IPS-18c (cell line): ENCODE data around the gene MCM7.

Experiments
- H3K4me3 ChIP-seq: 2 replicates; pipeline ENCODE4 v1.7.0; 2013; ENCODE audit warnings: low read depth, mild to moderate bottlenecking, low read length, moderate library complexity; ENCODE audit not compliant: insufficient read depth
- H3K9me3 ChIP-seq: one replicate; pipeline ENCODE4 v1.6.1; 2013; ENCODE audit warnings: mild to moderate bottlenecking, low read length, moderate library complexity; ENCODE audit not compliant: control insufficient read depth, insufficient read depth

Gene MCM7

GRCh38 chr7:100087055-100087750, 14.0 kb downstream of the MCM7 start:
- no peaks in the 10 kb centered on the region for H3K9me3 ChIP-seq

GRCh38 chr7:100085515-100085914, 15.7 kb downstream of the MCM7 start:
- H3K4me3 ChIP-seq: no peak overlapping the region
- no peaks in the 10 kb centered on the region for H3K9me3 ChIP-seq

More at GRCh38 chr7:100087055-100087750, 14.0 kb downstream of the MCM7 start:
- no peak overlapping the region for H3K4me3 ChIP-seq

DNA sequence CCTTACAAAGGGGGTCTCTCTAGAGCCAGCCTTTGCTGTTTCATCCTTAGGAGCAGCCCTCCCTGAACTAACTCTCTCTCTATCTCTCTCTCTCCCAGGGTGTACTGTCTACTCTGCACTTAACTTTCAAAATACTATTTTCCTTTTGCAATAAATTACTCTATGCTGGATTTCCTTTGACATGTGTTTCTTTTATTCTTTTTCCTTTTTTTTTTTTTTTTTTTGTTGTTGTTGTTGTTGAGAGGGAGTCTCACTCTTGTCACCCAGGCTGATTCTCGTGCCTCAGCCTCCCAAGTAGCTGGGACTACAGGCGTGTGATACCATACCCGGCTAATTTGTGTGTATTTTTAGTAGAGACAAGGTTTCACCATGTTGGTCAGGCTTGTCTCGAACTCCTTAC, 18.2 kb downstream of the MCM7 start:
- peak overlapping the region; percentile 98; the same call in 1 of the 2 replicates for H3K4me3 ChIP-seq
- no peaks in the 10 kb centered on the region for H3K9me3 ChIP-seq

GRCh38 chr7:100081535-100082102, 19.6 kb downstream of the MCM7 start, which contains the start of gene ZNF3:
TSS of gene ZNF3 (minus strand) at chr7:100081723. CDS start at chr7:100077357, 4,366 bp downstream.
- H3K9me3 ChIP-seq: peaks cover 6% of the 10 kb centered on the region

GRCh38 chr7:100080907-100081534, 20.2 kb downstream of the MCM7 start:
- H3K9me3 ChIP-seq: peaks cover 9% of the 10 kb centered on the region
- H3K4me3 ChIP-seq: peak overlapping the region; percentile 98

More at GRCh38 chr7:100081535-100082102, 19.6 kb downstream of the MCM7 start, which contains the start of gene ZNF3:
- H3K4me3 ChIP-seq: peak within 1 kb of the TSS; percentile 98

DNA sequence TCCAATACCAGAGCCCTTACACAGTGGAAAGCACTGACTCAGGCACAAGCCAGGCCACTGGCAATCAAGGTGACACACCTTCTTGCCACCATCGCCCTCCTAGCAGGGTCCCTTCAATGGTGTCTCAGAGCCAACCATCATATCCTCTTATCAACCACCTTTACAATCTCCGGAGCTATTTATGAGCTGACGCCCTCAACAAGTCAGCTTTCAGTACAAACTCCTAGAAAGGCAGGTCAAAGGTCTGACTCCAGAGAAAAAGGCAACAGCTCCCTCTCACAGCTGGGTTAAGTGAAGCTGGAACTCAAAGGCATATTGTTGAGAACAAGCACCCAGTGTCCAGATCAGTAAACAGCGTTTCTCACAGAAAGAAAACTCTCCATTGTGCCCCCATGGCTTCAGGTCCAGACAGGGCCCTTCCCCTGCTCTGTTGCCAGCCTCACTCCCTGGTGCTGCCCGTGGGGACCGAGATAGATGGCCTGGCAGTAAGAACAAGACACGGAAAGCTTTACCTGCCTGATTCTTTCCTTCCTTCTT, 22.1 kb downstream of the MCM7 start:
- H3K9me3 ChIP-seq: peaks cover 18% of the 10 kb centered on the region
- H3K4me3 ChIP-seq: no peak overlapping the region

- no peak overlapping the region for H3K4me3 ChIP-seq
- H3K9me3 ChIP-seq: peaks cover 32% of the 10 kb centered on the region
Observed at GRCh38 chr7:100077205-100077604, 24.0 kb downstream of the MCM7 start.

GRCh38 chr7:100075418-100075817, 25.8 kb downstream of the MCM7 start:
- Histone ChIP-seq H3K9me3 (peaks cover 49% of the 10 kb centered on the region), H3K4me3 (no peak overlapping the region)

DNA sequence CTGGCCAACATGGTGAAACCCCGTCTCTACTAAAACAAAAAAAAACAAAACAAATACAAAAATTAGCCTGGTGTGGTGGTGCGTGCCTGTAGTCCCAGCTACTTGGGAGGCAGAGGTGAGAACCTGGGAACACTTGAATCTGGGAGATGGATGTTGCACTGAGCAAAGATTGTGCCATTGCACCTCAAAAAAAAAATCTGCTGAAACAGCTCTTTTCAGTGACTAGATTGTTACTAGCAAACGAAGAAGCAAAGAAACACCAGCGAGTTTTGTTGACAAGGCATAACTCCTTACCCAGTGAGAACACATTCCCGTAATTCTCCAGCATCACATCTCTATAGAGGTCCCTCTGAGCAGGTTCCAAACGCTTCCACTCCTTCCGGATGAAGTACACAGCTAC, 26.4 kb downstream of the MCM7 start:
- Histone ChIP-seq H3K4me3 (no peak overlapping the region), H3K9me3 (peaks cover 55% of the 10 kb centered on the region)

DNA sequence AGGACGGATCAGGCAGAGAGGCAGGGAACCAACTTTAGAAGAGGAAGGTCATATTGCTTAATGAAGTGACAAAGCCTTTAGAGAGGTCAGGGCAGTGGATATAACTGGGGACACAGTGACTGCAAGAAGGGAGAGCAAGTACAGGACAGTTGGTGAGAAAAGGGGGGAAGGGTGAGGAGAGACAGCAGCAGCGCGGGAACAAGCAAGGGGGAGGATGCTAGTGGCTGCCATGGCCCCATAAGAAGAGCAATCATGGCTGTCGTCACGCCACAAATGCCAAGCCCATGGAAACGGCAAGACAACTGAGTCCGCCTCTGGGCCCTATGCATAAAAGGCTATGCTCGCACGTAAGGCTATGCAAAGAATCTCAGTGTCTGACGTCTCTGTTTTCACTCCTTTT, 28.7 kb downstream of the MCM7 start:
- Histone ChIP-seq H3K4me3 (no peak overlapping the region), H3K9me3 (peaks cover 58% of the 10 kb centered on the region)

DNA sequence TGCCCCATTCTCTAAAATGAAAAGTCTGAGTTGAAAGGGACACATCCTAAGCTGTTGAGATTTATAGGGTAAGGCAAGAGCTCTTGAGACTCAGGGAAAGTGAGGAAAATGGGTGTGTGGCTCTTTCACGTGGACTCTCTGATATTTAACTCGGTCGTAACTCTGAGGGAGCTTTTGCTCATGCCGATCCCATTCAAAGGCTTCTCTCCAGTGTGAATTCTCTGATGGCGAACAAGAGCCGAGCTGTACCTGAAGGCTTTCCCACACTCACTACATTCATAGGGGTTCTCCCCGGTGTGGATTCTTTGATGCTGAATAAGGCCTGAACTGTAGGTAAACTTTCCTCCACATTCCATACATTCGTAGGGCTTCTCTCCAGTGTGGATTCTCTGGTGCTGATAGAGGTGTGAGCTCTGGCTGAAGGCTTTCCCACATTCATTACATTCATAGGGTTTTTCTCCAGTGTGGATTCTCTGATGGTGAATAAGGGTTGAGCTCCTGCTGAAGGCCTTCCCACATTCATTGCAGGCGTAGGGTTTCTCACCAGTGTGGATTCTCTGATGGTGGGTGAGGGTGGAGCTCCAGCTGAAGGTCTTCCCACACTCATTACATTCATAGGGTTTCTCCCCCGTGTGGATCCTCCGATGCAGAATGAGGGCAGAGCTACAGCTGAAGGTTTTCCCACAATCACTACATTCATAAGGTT, 30.0 kb downstream of the MCM7 start:
- Histone ChIP-seq H3K4me3 (no peak overlapping the region), H3K9me3 (peaks cover 49% of the 10 kb centered on the region)

DNA sequence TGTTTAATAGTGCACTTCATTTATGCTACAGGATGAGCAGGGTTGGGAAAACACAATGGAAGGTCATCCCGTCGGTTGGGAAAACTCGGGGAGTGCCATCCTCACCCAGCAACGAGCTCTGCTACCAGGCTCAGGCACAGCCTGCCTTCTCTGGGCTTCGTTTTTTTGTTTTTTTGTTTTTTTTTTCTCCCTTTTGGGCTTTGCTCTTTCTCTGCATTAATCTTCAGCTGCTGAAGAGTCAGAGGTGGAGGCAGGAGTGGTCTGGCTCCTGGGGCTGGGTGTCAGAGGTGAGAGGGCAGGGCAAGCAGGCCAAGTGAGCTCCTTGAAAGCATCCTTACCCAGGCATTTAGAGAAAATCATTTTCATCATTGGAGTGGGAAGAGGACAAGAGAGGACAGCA, 31.2 kb downstream of the MCM7 start:
- Histone ChIP-seq H3K4me3 (no peak overlapping the region), H3K9me3 (peaks cover 47% of the 10 kb centered on the region)

- H3K4me3 ChIP-seq: no peak overlapping the region
- H3K9me3 ChIP-seq: peaks cover 23% of the 10 kb centered on the region
Observed at GRCh38 chr7:100066953-100067352, 34.2 kb downstream of the MCM7 start.

GRCh38 chr7:100065452-100066186, 35.6 kb downstream of the MCM7 start:
- Histone ChIP-seq H3K4me3 (no peak overlapping the region), H3K9me3 (peaks cover 11% of the 10 kb centered on the region)

GRCh38 chr7:100064162-100064561, 37.0 kb downstream of the MCM7 start:
- Histone ChIP-seq H3K9me3 (no peaks in the 10 kb centered on the region), H3K4me3 (no peak overlapping the region)

DNA sequence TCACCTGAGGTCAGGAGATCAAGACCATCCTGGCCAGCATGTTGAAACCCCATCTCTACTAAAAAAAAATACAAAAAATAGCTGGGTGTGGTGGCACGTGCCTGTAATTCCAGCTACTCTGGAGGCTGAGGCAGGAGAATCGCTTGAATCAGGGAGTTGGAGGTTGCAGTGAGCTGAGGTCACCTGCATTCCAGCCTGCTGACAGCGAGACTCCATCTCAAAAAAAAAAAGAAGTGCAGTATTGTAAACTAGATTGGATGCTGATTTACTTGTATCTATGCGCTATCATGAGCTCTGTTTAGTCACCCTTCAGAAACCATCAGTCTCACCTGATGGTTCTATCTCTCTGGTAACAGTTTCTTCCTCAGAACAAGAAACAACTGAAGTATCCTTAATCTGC, 37.8 kb downstream of the MCM7 start:
- no peaks in the 10 kb centered on the region for H3K9me3 ChIP-seq
- no peak overlapping the region for H3K4me3 ChIP-seq
